GM19452 (cell line): ENCODE data around the gene DDX11.
"Not testable (repeated sequence)": the region's sequence is repeated elsewhere in the genome, so short reads cannot be mapped to it uniquely, and the experiment has no call there.

Experiments
- ATAC-seq: cut with Tn5 transposase; IDR thresholded peaks from one replicate; pipeline ENCODE4 v1.9.1; 2021; ENCODE audit not compliant: unreplicated experiment

Gene DDX11

GRCh38 chr12:31121022-31121728 lies 47.5 kb downstream of the DDX11 start:
- ATAC-seq: not testable (repeated sequence)

GRCh38 chr12:31122481-31122880 lies 48.8 kb downstream of the DDX11 start:
- no peak for ATAC-seq

GRCh38 chr12:31124158-31124557 lies 50.5 kb downstream of the DDX11 start:
- not testable (repeated sequence) for ATAC-seq

- ATAC-seq: not testable (repeated sequence)
These were observed 51.5 kb downstream of the DDX11 start for GRCh38 chr12:31125171-31125570.

GRCh38 chr12:31127209-31127848 lies 53.7 kb downstream of the DDX11 start:
- not testable (repeated sequence) for ATAC-seq

GRCh38 chr12:31136581-31136980 lies 62.9 kb downstream of the DDX11 start:
- ATAC-seq: not testable (repeated sequence)

GRCh38 chr12:31144768-31145167 lies 71.1 kb downstream of the DDX11 start:
- not testable (repeated sequence) for ATAC-seq

GRCh38 chr12:31145296-31145695 lies 71.6 kb downstream of the DDX11 start:
- ATAC-seq: not testable (repeated sequence)

GRCh38 chr12:31147415-31147814 lies 73.8 kb downstream of the DDX11 start:
- not testable (repeated sequence) for ATAC-seq

GRCh38 chr12:31150766-31151165 lies 77.1 kb downstream of the DDX11 start:
- not testable (repeated sequence) for ATAC-seq
